GM15510 (cell line): Measurements from ENCODE around the gene BTF3L4.

ENCODE experiments used
- POLR2A ChIP-seq: IDR thresholded peaks from 3 replicates; pipeline ENCODE4 v1.6.1; 2011; ENCODE audit warnings: borderline replicate concordance; ENCODE audit not compliant: insufficient read length; ENCODE audit errors: extremely low read depth

The BTF3L4 gene

GRCh38 chr1:52045236-52045635 lies 10.9 kb upstream of the BTF3L4 start:
- no peak for TF ChIP-seq POLR2A

- TF ChIP-seq POLR2A, result no peak
Measured at GRCh38 chr1:52053862-52054261, 2.2 kb upstream of the BTF3L4 start.

GRCh38 chr1:52054496-52055065 lies 1.5 kb upstream of the BTF3L4 start:
- no peak for TF ChIP-seq POLR2A

GRCh38 chr1:52055066-52055865 lies 829 bp upstream of the BTF3L4 start, which contains the start of gene TXNDC12:
TSS of gene TXNDC12 (minus strand) at chr1:52055191. CDS start at chr1:52055096, 95 bp downstream.
- TF ChIP-seq POLR2A, result peak; percentile 86

GRCh38 chr1:52055866-52056162 lies 281 bp upstream of the BTF3L4 start:
- no peak for TF ChIP-seq POLR2A

- no peak for TF ChIP-seq POLR2A
Measured at GRCh38 chr1:52056937-52057231, 789 bp downstream of the BTF3L4 start.

GRCh38 chr1:52057255-52057654 lies 1.2 kb downstream of the BTF3L4 start:
- TF ChIP-seq POLR2A, result no peak

- TF ChIP-seq POLR2A, result no peak
Measured at GRCh38 chr1:52057876-52058415, 1.9 kb downstream of the BTF3L4 start.

GRCh38 chr1:52059321-52059720 lies 3.2 kb downstream of the BTF3L4 start:
- TF ChIP-seq POLR2A, result no peak

GRCh38 chr1:52059888-52060287 lies 3.8 kb downstream of the BTF3L4 start:
- TF ChIP-seq POLR2A, result no peak

- TF ChIP-seq POLR2A, result no peak
Measured at GRCh38 chr1:52060822-52061221, 4.7 kb downstream of the BTF3L4 start.

GRCh38 chr1:52063192-52063591 lies 7.1 kb downstream of the BTF3L4 start:
- no peak for TF ChIP-seq POLR2A

- no peak for TF ChIP-seq POLR2A
Measured at GRCh38 chr1:52070704-52071103, 14.6 kb downstream of the BTF3L4 start.

- TF ChIP-seq POLR2A, result no peak
Measured at GRCh38 chr1:52072291-52072690, 16.2 kb downstream of the BTF3L4 start.

- no peak for TF ChIP-seq POLR2A
Measured at GRCh38 chr1:52080014-52080415, 23.9 kb downstream of the BTF3L4 start.

GRCh38 chr1:52096216-52096615 lies 40.1 kb downstream of the BTF3L4 start:
- TF ChIP-seq POLR2A, result no peak
